Measurements from ENCODE around the gene TRIM66.

Gene TRIM66

DNA sequence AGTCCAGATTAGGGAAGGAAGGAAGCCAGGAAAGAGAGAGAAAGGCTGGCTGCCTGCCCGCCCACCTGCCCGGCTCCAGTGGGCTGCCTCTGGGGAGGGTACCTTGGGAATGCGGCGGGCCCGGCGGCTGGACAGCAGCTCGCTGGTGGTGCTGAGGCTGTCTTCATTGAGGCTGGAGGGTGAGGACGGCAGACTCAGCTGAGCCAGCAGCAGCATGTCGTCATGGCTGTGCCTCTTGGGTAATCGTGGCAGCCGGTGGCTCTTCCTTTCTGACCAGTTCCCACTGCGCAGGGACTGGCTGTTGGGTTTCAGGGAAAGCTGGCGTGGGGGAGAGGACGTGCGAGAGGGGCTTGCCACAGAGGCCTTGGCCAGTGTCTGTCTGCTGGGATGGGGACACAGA lies 33.0 kb upstream of the TRIM66 start:
- H3K4me1 ChIP-seq (ENCODE audit: insufficient read depth, low read length, poor library complexity, severe bottlenecking), result no peaks in the 10 kb centered on the region
- no peak overlapping the region for H3K9ac ChIP-seq (ENCODE audit: low read depth, low read length, poor library complexity, severe bottlenecking)
- no peaks in the 10 kb centered on the region for H3K79me2 ChIP-seq (ENCODE audit: insufficient read depth, low read length)
- no peaks in the 10 kb centered on the region for H4K20me1 ChIP-seq (ENCODE audit: insufficient read depth, low read length, poor library complexity, severe bottlenecking)
- TF ChIP-seq EZH2phosphoT487 (IDR thresholded peaks at IDR 0.05; ENCODE audit: borderline replicate concordance), result no peak
- TF ChIP-seq, protein P1, sequence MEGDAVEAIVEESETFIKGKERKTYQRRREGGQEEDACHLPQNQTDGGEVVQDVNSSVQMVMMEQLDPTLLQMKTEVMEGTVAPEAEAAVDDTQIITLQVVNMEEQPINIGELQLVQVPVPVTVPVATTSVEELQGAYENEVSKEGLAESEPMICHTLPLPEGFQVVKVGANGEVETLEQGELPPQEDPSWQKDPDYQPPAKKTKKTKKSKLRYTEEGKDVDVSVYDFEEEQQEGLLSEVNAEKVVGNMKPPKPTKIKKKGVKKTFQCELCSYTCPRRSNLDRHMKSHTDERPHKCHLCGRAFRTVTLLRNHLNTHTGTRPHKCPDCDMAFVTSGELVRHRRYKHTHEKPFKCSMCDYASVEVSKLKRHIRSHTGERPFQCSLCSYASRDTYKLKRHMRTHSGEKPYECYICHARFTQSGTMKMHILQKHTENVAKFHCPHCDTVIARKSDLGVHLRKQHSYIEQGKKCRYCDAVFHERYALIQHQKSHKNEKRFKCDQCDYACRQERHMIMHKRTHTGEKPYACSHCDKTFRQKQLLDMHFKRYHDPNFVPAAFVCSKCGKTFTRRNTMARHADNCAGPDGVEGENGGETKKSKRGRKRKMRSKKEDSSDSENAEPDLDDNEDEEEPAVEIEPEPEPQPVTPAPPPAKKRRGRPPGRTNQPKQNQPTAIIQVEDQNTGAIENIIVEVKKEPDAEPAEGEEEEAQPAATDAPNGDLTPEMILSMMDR (conservative IDR thresholded peaks at IDR 0.05; ENCODE audit: low read length), result no peak
- H3K36me3 ChIP-seq (ENCODE audit: insufficient read depth, low read length), result no peaks in the 10 kb centered on the region
- no peaks in the 10 kb centered on the region for H3K9me2 ChIP-seq (replicated peaks; ENCODE audit: low read depth, low read length)
- no peaks in the 10 kb centered on the region for H3F3A ChIP-seq (ENCODE audit: low read depth)
- H3K9me3 ChIP-seq (ENCODE audit: insufficient read depth, low read depth, low read length), result no peaks in the 10 kb centered on the region
- H2AFZ ChIP-seq (ENCODE audit: low read length), result no peak overlapping the region
- H3K4me2 ChIP-seq (ENCODE audit: low read depth, low read length, poor library complexity, severe bottlenecking), result no peak overlapping the region
- H3K4me3 ChIP-seq (ENCODE audit: low read length, poor library complexity, severe bottlenecking), result no peak overlapping the region
- H3K27me3 ChIP-seq (ENCODE audit: insufficient read depth, low read length, poor library complexity, severe bottlenecking), result no peaks in the 10 kb centered on the region

DNA sequence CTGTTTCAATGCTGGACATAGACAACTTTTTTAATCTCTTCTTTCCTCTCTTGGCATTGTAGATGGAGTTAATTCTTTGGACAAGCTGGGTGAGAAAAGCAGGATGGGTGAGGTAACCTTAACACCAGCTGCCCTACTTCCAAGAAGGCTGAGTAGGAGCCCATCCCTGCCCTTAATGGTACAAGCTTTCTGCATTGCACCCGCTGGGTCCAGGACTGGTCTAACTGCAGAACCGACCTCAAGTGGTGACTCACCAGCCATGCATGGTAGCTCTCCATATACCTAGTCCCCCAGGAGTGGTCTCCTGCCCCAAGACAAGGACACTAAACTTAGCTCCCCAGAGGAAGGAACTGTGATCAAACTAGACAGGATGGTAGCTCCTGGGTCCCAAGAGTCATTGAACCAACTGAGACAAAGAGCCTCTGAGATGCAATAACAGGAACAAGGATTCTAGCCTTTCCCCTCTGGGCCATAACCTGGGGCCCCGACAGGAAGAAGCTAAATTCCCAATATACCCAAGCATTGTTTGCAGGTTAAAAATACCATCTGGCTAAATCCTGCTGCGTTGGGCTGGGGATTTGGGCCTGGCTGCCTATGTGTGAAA lies 32.3 kb upstream of the TRIM66 start:
- no peaks in the 10 kb centered on the region for H3K9me3 ChIP-seq (ENCODE audit: insufficient read depth, low read depth, low read length)
- H4K20me1 ChIP-seq (ENCODE audit: insufficient read depth, low read length, poor library complexity, severe bottlenecking), result no peaks in the 10 kb centered on the region
- TF ChIP-seq, protein P1 (conservative IDR thresholded peaks at IDR 0.05; ENCODE audit: low read length), result no peak
- TF ChIP-seq EZH2phosphoT487 (IDR thresholded peaks at IDR 0.05; ENCODE audit: borderline replicate concordance), result no peak
- H3K9ac ChIP-seq (ENCODE audit: low read depth, low read length, poor library complexity, severe bottlenecking), result no peak overlapping the region
- no peaks in the 10 kb centered on the region for H3K4me1 ChIP-seq (ENCODE audit: insufficient read depth, low read length, poor library complexity, severe bottlenecking)
- no peaks in the 10 kb centered on the region for H3K79me2 ChIP-seq (ENCODE audit: insufficient read depth, low read length)
- H3K4me3 ChIP-seq (ENCODE audit: low read length, poor library complexity, severe bottlenecking), result no peak overlapping the region
- no peak overlapping the region for H3K4me2 ChIP-seq (ENCODE audit: low read depth, low read length, poor library complexity, severe bottlenecking)
- no peak overlapping the region for H2AFZ ChIP-seq (ENCODE audit: low read length)
- no peaks in the 10 kb centered on the region for H3F3A ChIP-seq (ENCODE audit: low read depth)
- no peaks in the 10 kb centered on the region for H3K27me3 ChIP-seq (ENCODE audit: insufficient read depth, low read length, poor library complexity, severe bottlenecking)
- no peaks in the 10 kb centered on the region for H3K36me3 ChIP-seq (ENCODE audit: insufficient read depth, low read length)
- no peaks in the 10 kb centered on the region for H3K9me2 ChIP-seq (replicated peaks; ENCODE audit: low read depth, low read length)

GRCh38 chr11:8713760-8714454 lies 31.4 kb upstream of the TRIM66 start:
- Histone ChIP-seq H3K4me2 (ENCODE audit: low read depth, low read length, poor library complexity, severe bottlenecking) (no peak overlapping the region), H3K9me2 (replicated peaks; ENCODE audit: low read depth, low read length) (no peaks in the 10 kb centered on the region), H3K4me3 (ENCODE audit: low read length, poor library complexity, severe bottlenecking) (no peak overlapping the region), H3K9ac (ENCODE audit: low read depth, low read length, poor library complexity, severe bottlenecking) (no peak overlapping the region), H3K36me3 (ENCODE audit: insufficient read depth, low read length) (no peaks in the 10 kb centered on the region), H3K79me2 (ENCODE audit: insufficient read depth, low read length) (no peaks in the 10 kb centered on the region), H2AFZ (ENCODE audit: low read length) (no peak overlapping the region), H3K4me1 (ENCODE audit: insufficient read depth, low read length, poor library complexity, severe bottlenecking) (no peaks in the 10 kb centered on the region), H3K27me3 (ENCODE audit: insufficient read depth, low read length, poor library complexity, severe bottlenecking) (no peaks in the 10 kb centered on the region), H4K20me1 (ENCODE audit: insufficient read depth, low read length, poor library complexity, severe bottlenecking) (no peaks in the 10 kb centered on the region), H3K9me3 (ENCODE audit: insufficient read depth, low read depth, low read length) (no peaks in the 10 kb centered on the region), H3F3A (ENCODE audit: low read depth) (no peaks in the 10 kb centered on the region)
- TF ChIP-seq EZH2phosphoT487 (IDR thresholded peaks at IDR 0.05; ENCODE audit: borderline replicate concordance), result no peak
- TF ChIP-seq, protein P1 (conservative IDR thresholded peaks at IDR 0.05; ENCODE audit: low read length), result no peak

All from Loucy (cell line).